ENCODE measurements around the gene PRR23A.

The PRR23A gene

DNA sequence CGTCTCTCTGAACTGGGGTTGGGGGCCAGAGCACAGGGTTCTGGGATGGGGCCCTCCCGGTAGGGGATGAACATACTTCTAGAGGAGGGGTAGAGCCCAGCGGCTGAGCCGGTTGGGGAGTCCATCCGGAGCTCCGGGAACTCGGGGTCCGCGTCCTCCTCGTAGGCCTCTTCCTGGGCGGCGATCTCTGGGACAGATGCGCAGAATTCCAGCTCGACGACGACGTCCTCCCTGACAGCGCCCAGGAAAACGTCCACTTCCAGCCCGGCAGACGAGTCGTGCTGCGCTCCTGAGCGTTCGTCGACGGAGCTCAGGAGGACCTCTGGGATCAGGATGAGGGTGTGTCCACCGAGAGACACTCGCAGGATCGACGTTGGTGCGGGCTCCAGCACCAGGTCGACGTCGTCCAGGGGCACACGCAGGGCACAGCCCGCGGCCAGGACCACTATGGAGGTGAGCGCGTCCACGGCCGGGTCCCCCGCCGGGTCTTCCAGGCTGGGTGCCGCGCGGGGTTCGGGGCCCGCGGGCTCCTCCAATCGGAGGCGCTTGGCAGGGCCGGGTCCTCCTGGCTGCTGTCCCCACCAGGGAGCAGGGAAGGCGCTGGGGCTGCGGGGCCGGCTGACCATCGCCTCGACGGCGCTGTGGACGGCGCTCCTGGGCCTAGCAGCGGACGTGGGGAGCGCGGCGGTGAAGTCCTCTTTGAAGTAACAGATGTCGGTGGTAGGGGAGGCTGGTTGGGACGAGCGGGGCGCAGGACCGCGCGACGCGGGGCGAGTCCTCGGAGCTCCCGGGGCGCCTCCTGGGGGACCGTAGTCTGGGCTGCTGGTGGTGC lies 14.2 kb upstream of the PRR23A start:
- no peaks in the 10 kb centered on the region for H3K4me1 ChIP-seq (ENCODE audit: control insufficient read depth in 2 of 2, insufficient read depth in 2 of 2, low read length in 2 of 2)
- no peak overlapping the region for H3K9ac ChIP-seq (ENCODE audit: low read depth in 1 of 2, low read length in 2 of 2)
- H3K27me3 ChIP-seq (ENCODE audit: control insufficient read depth in 2 of 2, insufficient read depth in 2 of 2, low read length in 2 of 2): no peaks in the 10 kb centered on the region
- H3K36me3 ChIP-seq (ENCODE audit: control insufficient read depth in 2 of 2, insufficient read depth in 2 of 2, low read length in 2 of 2): no peaks in the 10 kb centered on the region
- no peak overlapping the region for H3K4me3 ChIP-seq (ENCODE audit: low read length in 2 of 2)
- H3K27ac ChIP-seq (ENCODE audit: low read depth in 2 of 2, low read length in 2 of 2): no peak overlapping the region
- no peaks in the 10 kb centered on the region for H3K9me3 ChIP-seq (ENCODE audit: control insufficient read depth in 2 of 2, low read length in 2 of 2)

DNA sequence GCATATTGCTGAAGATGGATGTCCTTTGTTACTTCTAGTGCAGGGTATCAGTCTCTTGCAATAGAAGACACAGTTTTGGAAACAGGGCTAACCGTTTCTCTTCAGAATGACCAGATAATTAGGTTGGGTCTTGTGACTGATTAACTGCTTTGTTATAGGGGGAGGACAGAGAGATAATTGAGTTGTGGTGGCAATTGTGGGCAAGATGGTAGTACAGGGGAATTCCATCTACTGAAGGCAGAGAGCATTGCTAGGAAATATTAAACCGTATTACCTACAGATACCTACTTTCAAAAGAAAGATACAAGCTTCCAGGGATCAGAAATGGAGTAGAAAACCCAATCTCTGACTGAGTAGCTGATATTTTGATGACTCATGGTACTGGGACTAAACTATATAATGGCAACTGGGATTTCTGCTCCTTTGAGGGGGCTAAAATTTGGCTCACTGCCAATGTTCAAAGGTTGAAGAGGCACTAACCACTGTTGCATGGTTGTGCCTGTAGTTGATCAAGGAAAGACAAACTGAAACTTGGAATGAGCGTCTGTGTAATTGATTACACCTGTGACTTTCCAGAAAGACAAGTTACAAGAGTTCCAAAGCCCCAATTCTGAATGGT lies 10.5 kb upstream of the PRR23A start:
- no peaks in the 10 kb centered on the region for H3K36me3 ChIP-seq (ENCODE audit: control insufficient read depth in 2 of 2, insufficient read depth in 2 of 2, low read length in 2 of 2)
- no peaks in the 10 kb centered on the region for H3K27me3 ChIP-seq (ENCODE audit: control insufficient read depth in 2 of 2, insufficient read depth in 2 of 2, low read length in 2 of 2)
- H3K27ac ChIP-seq (ENCODE audit: low read depth in 2 of 2, low read length in 2 of 2): no peak overlapping the region

GRCh38 chr3:139005356-139005993 lies 593 bp downstream of the PRR23A start:
- H3K27ac ChIP-seq (ENCODE audit: low read depth in 2 of 2, low read length in 2 of 2): no peak overlapping the region
- no peaks in the 10 kb centered on the region for H3K4me1 ChIP-seq (ENCODE audit: control insufficient read depth in 2 of 2, insufficient read depth in 2 of 2, low read length in 2 of 2)
- no peak overlapping the region for H3K4me3 ChIP-seq (ENCODE audit: low read length in 2 of 2)
- H3K9me3 ChIP-seq (ENCODE audit: control insufficient read depth in 2 of 2, low read length in 2 of 2): no peaks in the 10 kb centered on the region
- H3K9ac ChIP-seq (ENCODE audit: low read depth in 1 of 2, low read length in 2 of 2): no peak overlapping the region
- H3K36me3 ChIP-seq (ENCODE audit: control insufficient read depth in 2 of 2, insufficient read depth in 2 of 2, low read length in 2 of 2): no peaks in the 10 kb centered on the region
- H3K27me3 ChIP-seq (ENCODE audit: control insufficient read depth in 2 of 2, insufficient read depth in 2 of 2, low read length in 2 of 2): no peaks in the 10 kb centered on the region

More for the DNA sequence above, 10.5 kb upstream of the PRR23A start:
- Histone ChIP-seq H3K9ac (ENCODE audit: low read depth in 1 of 2, low read length in 2 of 2) (no peak overlapping the region), H3K9me3 (ENCODE audit: control insufficient read depth in 2 of 2, low read length in 2 of 2) (no peaks in the 10 kb centered on the region), H3K4me3 (ENCODE audit: low read length in 2 of 2) (no peak overlapping the region), H3K4me1 (ENCODE audit: control insufficient read depth in 2 of 2, insufficient read depth in 2 of 2, low read length in 2 of 2) (no peaks in the 10 kb centered on the region)

GRCh38 chr3:138995706-138996105 lies 10.4 kb downstream of the PRR23A start:
- peaks cover 0 to 9% of the 10 kb centered on the region in 2 donors for H3K27me3 ChIP-seq (ENCODE audit: control insufficient read depth in 2 of 2, insufficient read depth in 2 of 2, low read length in 2 of 2)
- no peak overlapping the region for H3K9ac ChIP-seq (ENCODE audit: low read depth in 1 of 2, low read length in 2 of 2)
- no peaks in the 10 kb centered on the region for H3K36me3 ChIP-seq (ENCODE audit: control insufficient read depth in 2 of 2, insufficient read depth in 2 of 2, low read length in 2 of 2)
- H3K4me1 ChIP-seq (ENCODE audit: control insufficient read depth in 2 of 2, insufficient read depth in 2 of 2, low read length in 2 of 2): no peaks in the 10 kb centered on the region
- no peak overlapping the region for H3K4me3 ChIP-seq (ENCODE audit: low read length in 2 of 2)
- no peak overlapping the region for H3K27ac ChIP-seq (ENCODE audit: low read depth in 2 of 2, low read length in 2 of 2)
- no peaks in the 10 kb centered on the region for H3K9me3 ChIP-seq (ENCODE audit: control insufficient read depth in 2 of 2, low read length in 2 of 2)

DNA sequence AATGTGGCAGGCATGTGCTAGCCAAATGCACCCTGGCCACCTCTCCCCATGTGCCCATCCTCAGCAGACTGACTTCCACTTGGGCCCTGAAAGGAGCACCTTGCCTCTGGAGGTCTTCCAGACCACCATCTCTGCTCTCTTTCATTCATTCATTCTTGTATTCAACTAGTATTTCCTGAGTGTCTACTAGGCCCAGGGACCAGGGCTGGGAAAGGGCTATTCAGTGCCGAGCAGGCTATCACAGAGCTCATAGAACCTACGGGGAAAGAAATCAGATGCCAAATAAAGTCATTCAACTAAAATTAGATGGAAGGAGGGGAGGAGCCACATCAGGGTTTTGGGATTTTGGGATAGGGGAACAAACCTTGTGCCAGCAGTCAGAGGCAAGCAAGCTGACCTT lies 18.9 kb downstream of the PRR23A start:
- no peaks in the 10 kb centered on the region for H3K4me1 ChIP-seq (ENCODE audit: control insufficient read depth in 2 of 2, insufficient read depth in 2 of 2, low read length in 2 of 2)
- no peaks in the 10 kb centered on the region for H3K9me3 ChIP-seq (ENCODE audit: control insufficient read depth in 2 of 2, low read length in 2 of 2)
- H3K9ac ChIP-seq (ENCODE audit: low read depth in 1 of 2, low read length in 2 of 2): no peak overlapping the region
- no peak overlapping the region for H3K4me3 ChIP-seq (ENCODE audit: low read length in 2 of 2)
- no peaks in the 10 kb centered on the region for H3K36me3 ChIP-seq (ENCODE audit: control insufficient read depth in 2 of 2, insufficient read depth in 2 of 2, low read length in 2 of 2)
- H3K27ac ChIP-seq (ENCODE audit: low read depth in 2 of 2, low read length in 2 of 2): no peak overlapping the region
- no peaks in the 10 kb centered on the region for H3K27me3 ChIP-seq (ENCODE audit: control insufficient read depth in 2 of 2, insufficient read depth in 2 of 2, low read length in 2 of 2)

DNA sequence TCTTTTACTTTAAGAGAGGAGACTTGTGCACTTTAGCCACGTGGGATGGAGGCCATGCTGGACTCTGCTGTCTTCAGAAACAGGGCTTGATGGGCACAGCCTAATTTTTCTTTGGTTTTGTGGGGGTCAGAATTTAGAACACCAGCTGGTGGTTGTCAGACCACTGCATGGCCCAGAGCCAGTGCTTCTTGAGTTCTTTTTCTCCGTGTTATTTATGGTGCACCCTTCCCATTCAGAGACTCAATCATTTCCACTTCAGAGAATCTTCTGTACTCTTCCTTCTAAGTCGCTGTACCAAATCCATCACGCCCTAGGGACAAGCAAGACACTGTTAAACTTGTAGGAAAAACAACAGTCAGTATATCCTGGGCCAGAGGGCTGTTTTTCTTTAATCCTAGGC lies 20.1 kb downstream of the PRR23A start:
- no peak overlapping the region for H3K9ac ChIP-seq (ENCODE audit: low read depth in 1 of 2, low read length in 2 of 2)
- no peaks in the 10 kb centered on the region for H3K4me1 ChIP-seq (ENCODE audit: control insufficient read depth in 2 of 2, insufficient read depth in 2 of 2, low read length in 2 of 2)
- H3K4me3 ChIP-seq (ENCODE audit: low read length in 2 of 2): no peak overlapping the region
- no peak overlapping the region for H3K27ac ChIP-seq (ENCODE audit: low read depth in 2 of 2, low read length in 2 of 2)
- H3K36me3 ChIP-seq (ENCODE audit: control insufficient read depth in 2 of 2, insufficient read depth in 2 of 2, low read length in 2 of 2): no peaks in the 10 kb centered on the region
- no peaks in the 10 kb centered on the region for H3K27me3 ChIP-seq (ENCODE audit: control insufficient read depth in 2 of 2, insufficient read depth in 2 of 2, low read length in 2 of 2)
- no peaks in the 10 kb centered on the region for H3K9me3 ChIP-seq (ENCODE audit: control insufficient read depth in 2 of 2, low read length in 2 of 2)

GRCh38 chr3:138984816-138985215 lies 21.3 kb downstream of the PRR23A start:
- H3K9me3 ChIP-seq (ENCODE audit: control insufficient read depth in 2 of 2, low read length in 2 of 2): no peaks in the 10 kb centered on the region
- H3K27me3 ChIP-seq (ENCODE audit: control insufficient read depth in 2 of 2, insufficient read depth in 2 of 2, low read length in 2 of 2): no peaks in the 10 kb centered on the region
- H3K4me1 ChIP-seq (ENCODE audit: control insufficient read depth in 2 of 2, insufficient read depth in 2 of 2, low read length in 2 of 2): no peaks in the 10 kb centered on the region
- H3K36me3 ChIP-seq (ENCODE audit: control insufficient read depth in 2 of 2, insufficient read depth in 2 of 2, low read length in 2 of 2): no peaks in the 10 kb centered on the region
- H3K9ac ChIP-seq (ENCODE audit: low read depth in 1 of 2, low read length in 2 of 2): no peak overlapping the region
- H3K27ac ChIP-seq (ENCODE audit: low read depth in 2 of 2, low read length in 2 of 2): no peak overlapping the region
- no peak overlapping the region for H3K4me3 ChIP-seq (ENCODE audit: low read length in 2 of 2)

GRCh38 chr3:138976047-138976446 lies 30.0 kb downstream of the PRR23A start:
- no peak overlapping the region for H3K27ac ChIP-seq (ENCODE audit: low read depth in 2 of 2, low read length in 2 of 2)
- H3K4me3 ChIP-seq (ENCODE audit: low read length in 2 of 2): no peak overlapping the region
- no peaks in the 10 kb centered on the region for H3K4me1 ChIP-seq (ENCODE audit: control insufficient read depth in 2 of 2, insufficient read depth in 2 of 2, low read length in 2 of 2)
- H3K9ac ChIP-seq (ENCODE audit: low read depth in 1 of 2, low read length in 2 of 2): no peak overlapping the region
- H3K27me3 ChIP-seq (ENCODE audit: control insufficient read depth in 2 of 2, insufficient read depth in 2 of 2, low read length in 2 of 2): peaks cover 0 to 8% of the 10 kb centered on the region in 2 donors
- H3K9me3 ChIP-seq (ENCODE audit: control insufficient read depth in 2 of 2, low read length in 2 of 2): no peaks in the 10 kb centered on the region
- H3K36me3 ChIP-seq (ENCODE audit: control insufficient read depth in 2 of 2, insufficient read depth in 2 of 2, low read length in 2 of 2): no peaks in the 10 kb centered on the region

DNA sequence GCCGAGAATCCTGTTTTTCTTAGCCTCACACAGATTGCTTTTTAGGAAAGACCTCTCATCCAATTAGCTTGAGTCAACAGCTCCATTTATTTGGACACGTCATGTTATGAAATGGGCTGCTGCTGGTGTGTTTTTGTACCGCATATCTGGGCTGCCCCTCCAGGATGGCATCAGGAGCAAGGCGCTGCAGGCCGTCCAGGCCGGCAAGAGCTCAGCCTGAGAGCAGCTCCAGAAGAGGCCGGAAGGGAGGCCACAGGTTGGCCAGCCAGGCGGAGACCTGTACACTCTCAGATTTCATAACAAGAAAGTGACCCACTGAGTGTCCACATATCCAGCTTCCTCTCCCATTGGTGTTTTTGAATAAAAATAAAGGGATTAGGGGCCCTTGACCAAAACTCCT lies 30.7 kb downstream of the PRR23A start:
- no peak overlapping the region for H3K9ac ChIP-seq (ENCODE audit: low read depth in 1 of 2, low read length in 2 of 2)
- H3K27ac ChIP-seq (ENCODE audit: low read depth in 2 of 2, low read length in 2 of 2): no peak overlapping the region
- H3K27me3 ChIP-seq (ENCODE audit: control insufficient read depth in 2 of 2, insufficient read depth in 2 of 2, low read length in 2 of 2): peaks cover 0 to 14% of the 10 kb centered on the region in 2 donors
- no peaks in the 10 kb centered on the region for H3K36me3 ChIP-seq (ENCODE audit: control insufficient read depth in 2 of 2, insufficient read depth in 2 of 2, low read length in 2 of 2)
- no peaks in the 10 kb centered on the region for H3K9me3 ChIP-seq (ENCODE audit: control insufficient read depth in 2 of 2, low read length in 2 of 2)
- no peaks in the 10 kb centered on the region for H3K4me1 ChIP-seq (ENCODE audit: control insufficient read depth in 2 of 2, insufficient read depth in 2 of 2, low read length in 2 of 2)
- H3K4me3 ChIP-seq (ENCODE audit: low read length in 2 of 2): no peak overlapping the region

GRCh38 chr3:138974462-138974861 lies 31.6 kb downstream of the PRR23A start:
- Histone ChIP-seq H3K4me1 (ENCODE audit: control insufficient read depth in 2 of 2, insufficient read depth in 2 of 2, low read length in 2 of 2) (no peaks in the 10 kb centered on the region), H3K4me3 (ENCODE audit: low read length in 2 of 2) (no peak overlapping the region), H3K9ac (ENCODE audit: low read depth in 1 of 2, low read length in 2 of 2) (no peak overlapping the region), H3K36me3 (ENCODE audit: control insufficient read depth in 2 of 2, insufficient read depth in 2 of 2, low read length in 2 of 2) (no peaks in the 10 kb centered on the region), H3K27me3 (ENCODE audit: control insufficient read depth in 2 of 2, insufficient read depth in 2 of 2, low read length in 2 of 2) (peaks cover 0 to 14% of the 10 kb centered on the region in 2 donors), H3K27ac (ENCODE audit: low read depth in 2 of 2, low read length in 2 of 2) (no peak overlapping the region), H3K9me3 (ENCODE audit: control insufficient read depth in 2 of 2, low read length in 2 of 2) (no peaks in the 10 kb centered on the region)

Data from mucosa of rectum (tissue), 2 donors.